K562 (cell line): ENCODE data around the gene DCAF6. TPM values are rescaled to one million over a fixed set of nuclear protein-coding genes. Genes with fewer than 3 reads are reported as not detected.
A peak's percentile ranks its signal among the peaks of the same experiment; 100 is the strongest.

ENCODE experiments used
- ATF4 ChIP-seq: fragments of 450-650 bp; formaldehyde crosslinking; IDR thresholded peaks from 2 replicates; pipeline ENCODE4 v1.4.0; 2022; ENCODE audit warnings: mild to moderate bottlenecking, moderate library complexity
- CC2D1A ChIP-seq: fragments of 450-650 bp; IDR thresholded peaks from 2 replicates; pipeline ENCODE4 v1.6.1; 2017; ENCODE audit warnings: mild to moderate bottlenecking
- EP300 ChIP-seq: IDR thresholded peaks from 2 replicates; pipeline ENCODE4 v1.6.1; 2012; ENCODE audit warnings: low read length, improper control_type of control experiment
- FOXA1 ChIP-seq: fragments of 450-650 bp; IDR thresholded peaks from 2 replicates; pipeline ENCODE4 v1.6.1; 2016; ENCODE audit warnings: mild to moderate bottlenecking, borderline replicate concordance
- FOXP1 ChIP-seq: sonication (generic); formaldehyde crosslinking; IDR thresholded peaks from 2 replicates; pipeline ENCODE4 v1.8.0; 2022; ENCODE audit warnings: mild to moderate bottlenecking, missing genetic modification reagents
- GTF2F1 ChIP-seq: IDR thresholded peaks from 2 replicates; pipeline ENCODE4 v1.6.1; 2011; ENCODE audit warnings: low read depth, low read length, improper control_type of control experiment
- IFI16 ChIP-seq: fragments of 250-450 bp; sonication (Bioruptor Pico); IDR thresholded peaks from 2 replicates; pipeline ENCODE4 v2.1.2; 2022; ENCODE audit warnings: mild to moderate bottlenecking, inconsistent platforms
- JUNB ChIP-seq: fragments of 450-650 bp; formaldehyde crosslinking; conservative IDR thresholded peaks from 2 replicates; pipeline ENCODE4 v1.4.0; 2020; ENCODE audit warnings: mild to moderate bottlenecking
- MTA3 ChIP-seq: fragments of 450-650 bp; formaldehyde crosslinking; IDR thresholded peaks from 2 replicates; pipeline ENCODE4 v1.6.1; 2017; ENCODE audit warnings: mild to moderate bottlenecking, borderline replicate concordance
- REST ChIP-seq, 2 experiments: fragments of 450-650 bp; formaldehyde crosslinking in 1 of 2; IDR thresholded peaks; 2 replicates each; pipeline versions ENCODE4 v1.4.0 to v1.6.1; 2014 to 2020; ENCODE audit warnings: mild to moderate bottlenecking in 2 of 2, borderline replicate concordance in 1 of 2, low read depth in 1 of 2
- SAP30 ChIP-seq: fragments of 200-600 bp; sonication (generic); IDR thresholded peaks from 2 replicates; pipeline ENCODE4 v1.6.1; 2012; ENCODE audit warnings: borderline replicate concordance, low read depth, mild to moderate bottlenecking, moderate library complexity, low read length, control low read depth, inconsistent platforms; ENCODE audit not compliant: insufficient read depth, poor library complexity, severe bottlenecking
- SRSF3 ChIP-seq: fragments of 200-400 bp; formaldehyde crosslinking; IDR thresholded peaks from 2 replicates; pipeline ENCODE4 v1.6.1; 2016; ENCODE audit warnings: mild to moderate bottlenecking, low read length, moderate library complexity; ENCODE audit not compliant: insufficient read depth
- ZNF133 ChIP-seq: fragments of 250-450 bp; sonication (Bioruptor Pico); IDR thresholded peaks from 2 replicates; pipeline ENCODE4 v1.4.0; 2020; ENCODE audit warnings: mild to moderate bottlenecking
- ZNF232 ChIP-seq: sonication (generic); formaldehyde crosslinking; IDR thresholded peaks from 2 replicates; pipeline ENCODE4 v1.8.0; 2022; ENCODE audit warnings: mild to moderate bottlenecking, missing genetic modification reagents
- ZNF609 ChIP-seq: sonication (generic); formaldehyde crosslinking; IDR thresholded peaks from 2 replicates; pipeline ENCODE4 v1.8.1; 2023; ENCODE audit warnings: missing genetic modification reagents, mild to moderate bottlenecking, borderline replicate concordance
- ZNF668 ChIP-seq: fragments of 250-450 bp; sonication (Bioruptor Pico); IDR thresholded peaks from 2 replicates; pipeline ENCODE4 v1.8.0; 2022; ENCODE audit warnings: mild to moderate bottlenecking, inconsistent platforms
- polyA plus RNA-seq, 8 experiments: library from polyadenylated mRNA; depleted of rRNA in 4 of 8; stranded (reverse) in 5 of 8; unstranded in 3 of 8; fragments of >200 nt; fragmentation: Nextera tagmentation in 2 of 8; fragmentation: Illumina TruSeq in 1 of 8; extraction: Ambion mirVana in 2 of 8; extraction: Trizol in 1 of 8; gene quantifications; 2 replicates each; pipeline versions ENCODE4 v1.2.1 to v1.2.3, GENCODE V29; 2011 to 2014; ENCODE audit warnings: inconsistent platforms in 1 of 8, missing spikeins in 1 of 8
- total RNA-seq, 7 experiments: library from RNA; depleted of rRNA in 6 of 7; stranded (reverse); fragments of >200 nt in 6 of 7; fragmentation: Illumina TruSeq in 2 of 7; extraction: Trizol in 2 of 7; gene quantifications; 2 replicates each; pipeline versions ENCODE4 v1.2.1 to v1.2.3, GENCODE V29; 2011 to 2021; ENCODE audit warnings: low replicate concordance in 1 of 7

Gene DCAF6
- total and polyA plus RNA-seq, 9 of the 15 experiments (the other 6 are each of a cell fraction or from before 2014, with no cell fraction given), result 19.1 to 102 (median 46.3) TPM

DNA sequence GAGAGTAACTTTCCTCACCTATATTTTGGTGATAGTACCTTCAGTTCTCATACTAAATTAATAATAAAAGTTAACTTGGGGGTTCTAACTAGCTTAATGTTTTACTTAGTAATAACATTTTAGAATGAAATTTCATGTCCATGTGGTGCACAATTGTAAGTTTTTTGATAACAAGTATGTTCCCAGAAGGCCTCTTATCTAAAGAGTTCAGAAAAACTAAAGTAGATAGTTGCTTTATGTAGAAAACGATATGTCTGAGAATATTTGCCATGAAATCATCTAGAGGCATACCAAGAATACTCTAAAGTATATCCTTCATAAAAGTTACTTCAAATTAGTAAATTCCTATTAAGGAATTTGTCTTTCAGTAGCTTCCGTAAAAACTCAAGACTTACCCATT is 12.4 kb upstream of the DCAF6 start (continued):
- no peak for TF ChIP-seq ZNF609 (CRISPR knock-in tag)
- TF ChIP-seq ATF4, result no peak
- TF ChIP-seq REST (IDR thresholded peaks at IDR 0.05; ENCODE audit: borderline replicate concordance), result no peak
- TF ChIP-seq REST (CRISPR knock-in tag; IDR thresholded peaks at IDR 0.05; ENCODE audit: low read depth), result no peak
- no peak for TF ChIP-seq IFI16 (CRISPR knock-in tag)
- TF ChIP-seq FOXA1, result no peak
- no peak for TF ChIP-seq ZNF133 (CRISPR knock-in tag)
- TF ChIP-seq ZNF232 (CRISPR knock-in tag), result no peak
- TF ChIP-seq SRSF3, result no peak
- TF ChIP-seq JUNB (CRISPR knock-in tag), result no peak
- TF ChIP-seq GTF2F1, result no peak
- peak; percentile 71; the same call in 1 of the 2 replicates for TF ChIP-seq EP300
- no peak for TF ChIP-seq FOXP1 (CRISPR knock-in tag)
- TF ChIP-seq CC2D1A, result no peak
- no peak for TF ChIP-seq MTA3
- TF ChIP-seq ZNF668, result no peak
- TF ChIP-seq SAP30, result no peak
